ENCODE data around the gene OS9.
"Not testable (repeated sequence)": the region's sequence is repeated elsewhere in the genome, so short reads cannot be mapped to it uniquely, and the experiment has no call there.

OS9 gene

GRCh38 chr12:57665066-57665820, 28.7 kb upstream of the OS9 start:
- H3K27ac ChIP-seq (ENCODE audit: low read length); H3K4me3 ChIP-seq (ENCODE audit: low read length in 2 of 2); H3K36me3 ChIP-seq (ENCODE audit: control insufficient read depth in 2 of 2, insufficient read depth in 2 of 2, low read length in 2 of 2); H3K9me3 ChIP-seq (ENCODE audit: control insufficient read depth in 2 of 2, low read length in 2 of 2); H3K9ac ChIP-seq (ENCODE audit: low read length in 2 of 2); H3K27me3 ChIP-seq (ENCODE audit: control insufficient read depth in 1 of 2, insufficient read depth in 2 of 2, low read length in 2 of 2); H3K4me1 ChIP-seq (ENCODE audit: control insufficient read depth, insufficient read depth, low read length): not testable (repeated sequence)

- Histone ChIP-seq H3K27me3 (ENCODE audit: control insufficient read depth in 1 of 2, insufficient read depth in 2 of 2, low read length in 2 of 2) (no peaks in the 10 kb centered on the region), H3K9ac (ENCODE audit: low read length in 2 of 2) (no peak overlapping the region), H3K9me3 (ENCODE audit: control insufficient read depth in 2 of 2, low read length in 2 of 2) (no peaks in the 10 kb centered on the region), H3K27ac (ENCODE audit: low read length) (no peak overlapping the region), H3K36me3 (ENCODE audit: control insufficient read depth in 2 of 2, insufficient read depth in 2 of 2, low read length in 2 of 2) (no peaks in the 10 kb centered on the region), H3K4me1 (ENCODE audit: control insufficient read depth, insufficient read depth, low read length) (no peaks in the 10 kb centered on the region), H3K4me3 (ENCODE audit: low read length in 2 of 2) (no peak overlapping the region)
Measured at GRCh38 chr12:57666897-57667296, 27.0 kb upstream of the OS9 start.

- not testable (repeated sequence) for H3K9me3 ChIP-seq (ENCODE audit: control insufficient read depth in 2 of 2, low read length in 2 of 2); H3K4me1 ChIP-seq (ENCODE audit: control insufficient read depth, insufficient read depth, low read length); H3K4me3 ChIP-seq (ENCODE audit: low read length in 2 of 2); H3K9ac ChIP-seq (ENCODE audit: low read length in 2 of 2); H3K27ac ChIP-seq (ENCODE audit: low read length); H3K36me3 ChIP-seq (ENCODE audit: control insufficient read depth in 2 of 2, insufficient read depth in 2 of 2, low read length in 2 of 2); H3K27me3 ChIP-seq (ENCODE audit: control insufficient read depth in 1 of 2, insufficient read depth in 2 of 2, low read length in 2 of 2)
Measured at GRCh38 chr12:57669691-57670090, 24.2 kb upstream of the OS9 start.

DNA sequence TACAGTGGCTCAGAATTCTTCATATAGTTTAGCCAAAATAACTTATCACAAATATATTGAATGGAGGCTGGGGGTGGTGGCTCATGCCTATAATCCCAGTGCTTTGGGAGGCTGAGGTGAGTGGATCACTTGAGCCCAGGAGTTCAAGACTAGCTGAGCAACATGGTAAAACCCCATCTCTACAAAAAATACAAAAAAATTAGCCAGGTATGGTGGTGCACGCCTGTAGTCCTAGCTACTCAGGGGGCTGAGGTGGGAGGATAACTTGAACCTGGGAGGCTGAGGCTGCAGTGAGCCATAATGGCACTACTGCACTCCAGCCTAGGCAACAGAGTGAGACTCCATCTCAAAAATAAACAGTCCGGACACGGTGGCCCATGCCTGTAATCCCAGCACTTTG, 22.1 kb upstream of the OS9 start:
- H3K27ac ChIP-seq (ENCODE audit: low read length); H3K36me3 ChIP-seq (ENCODE audit: control insufficient read depth in 2 of 2, insufficient read depth in 2 of 2, low read length in 2 of 2); H3K4me1 ChIP-seq (ENCODE audit: control insufficient read depth, insufficient read depth, low read length); H3K9me3 ChIP-seq (ENCODE audit: control insufficient read depth in 2 of 2, low read length in 2 of 2); H3K27me3 ChIP-seq (ENCODE audit: control insufficient read depth in 1 of 2, insufficient read depth in 2 of 2, low read length in 2 of 2); H3K9ac ChIP-seq (ENCODE audit: low read length in 2 of 2); H3K4me3 ChIP-seq (ENCODE audit: low read length in 2 of 2): not testable (repeated sequence)

GRCh38 chr12:57672801-57673200, 21.1 kb upstream of the OS9 start:
- Histone ChIP-seq H3K9ac (ENCODE audit: low read length in 2 of 2) (no peak overlapping the region), H3K9me3 (ENCODE audit: control insufficient read depth in 2 of 2, low read length in 2 of 2) (no peaks in the 10 kb centered on the region), H3K27ac (ENCODE audit: low read length) (no peak overlapping the region), H3K27me3 (ENCODE audit: control insufficient read depth in 1 of 2, insufficient read depth in 2 of 2, low read length in 2 of 2) (peaks cover 0 to 3% of the 10 kb centered on the region in 2 donors), H3K4me3 (ENCODE audit: low read length in 2 of 2) (no peak overlapping the region), H3K4me1 (ENCODE audit: control insufficient read depth, insufficient read depth, low read length) (no peaks in the 10 kb centered on the region), H3K36me3 (ENCODE audit: control insufficient read depth in 2 of 2, insufficient read depth in 2 of 2, low read length in 2 of 2) (no peaks in the 10 kb centered on the region)

GRCh38 chr12:57674691-57675090, 19.2 kb upstream of the OS9 start:
- Histone ChIP-seq H3K27ac (ENCODE audit: low read length) (no peak overlapping the region), H3K36me3 (ENCODE audit: control insufficient read depth in 2 of 2, insufficient read depth in 2 of 2, low read length in 2 of 2) (no peaks in the 10 kb centered on the region), H3K27me3 (ENCODE audit: control insufficient read depth in 1 of 2, insufficient read depth in 2 of 2, low read length in 2 of 2) (peaks cover 0 to 3% of the 10 kb centered on the region in 2 donors), H3K9ac (ENCODE audit: low read length in 2 of 2) (no peak overlapping the region), H3K9me3 (ENCODE audit: control insufficient read depth in 2 of 2, low read length in 2 of 2) (no peaks in the 10 kb centered on the region), H3K4me1 (ENCODE audit: control insufficient read depth, insufficient read depth, low read length) (no peaks in the 10 kb centered on the region), H3K4me3 (ENCODE audit: low read length in 2 of 2) (no peak overlapping the region)

DNA sequence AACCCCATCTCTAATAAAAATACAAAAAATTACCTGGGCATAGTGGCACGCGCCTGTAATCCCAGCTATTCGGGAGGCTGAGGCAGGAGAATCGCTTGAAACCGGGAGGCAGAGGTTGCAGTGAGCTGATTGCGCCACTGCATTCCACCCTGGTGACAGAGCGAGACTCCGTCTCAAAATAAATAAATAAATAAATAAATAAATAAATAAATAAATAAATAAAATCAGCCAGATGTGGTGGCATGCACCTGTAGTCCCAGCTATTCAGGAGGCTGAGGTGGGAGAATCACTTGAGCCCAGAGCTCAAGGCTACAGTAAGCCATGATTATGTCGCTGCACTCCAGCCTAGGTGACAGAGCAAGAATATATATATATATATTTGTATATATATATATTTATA, 16.0 kb upstream of the OS9 start:
- not testable (repeated sequence) for H3K27ac ChIP-seq (ENCODE audit: low read length); H3K4me1 ChIP-seq (ENCODE audit: control insufficient read depth, insufficient read depth, low read length); H3K4me3 ChIP-seq (ENCODE audit: low read length in 2 of 2); H3K27me3 ChIP-seq (ENCODE audit: control insufficient read depth in 1 of 2, insufficient read depth in 2 of 2, low read length in 2 of 2); H3K9ac ChIP-seq (ENCODE audit: low read length in 2 of 2); H3K36me3 ChIP-seq (ENCODE audit: control insufficient read depth in 2 of 2, insufficient read depth in 2 of 2, low read length in 2 of 2); H3K9me3 ChIP-seq (ENCODE audit: control insufficient read depth in 2 of 2, low read length in 2 of 2)

- peaks cover 0 to 4% of the 10 kb centered on the region in 2 donors for H3K9me3 ChIP-seq (ENCODE audit: control insufficient read depth in 2 of 2, low read length in 2 of 2)
- no peaks in the 10 kb centered on the region for H3K36me3 ChIP-seq (ENCODE audit: control insufficient read depth in 2 of 2, insufficient read depth in 2 of 2, low read length in 2 of 2)
- H3K4me1 ChIP-seq (ENCODE audit: control insufficient read depth, insufficient read depth, low read length): no peaks in the 10 kb centered on the region
- no peak overlapping the region for H3K4me3 ChIP-seq (ENCODE audit: low read length in 2 of 2)
- H3K9ac ChIP-seq (ENCODE audit: low read length in 2 of 2): no peak overlapping the region
- no peak overlapping the region for H3K27ac ChIP-seq (ENCODE audit: low read length)
- peaks cover 0 to 3% of the 10 kb centered on the region in 2 donors for H3K27me3 ChIP-seq (ENCODE audit: control insufficient read depth in 1 of 2, insufficient read depth in 2 of 2, low read length in 2 of 2)
Measured at GRCh38 chr12:57679697-57680096, 14.2 kb upstream of the OS9 start.

- H3K36me3 ChIP-seq (ENCODE audit: control insufficient read depth in 2 of 2, insufficient read depth in 2 of 2, low read length in 2 of 2): no peaks in the 10 kb centered on the region
- H3K9me3 ChIP-seq (ENCODE audit: control insufficient read depth in 2 of 2, low read length in 2 of 2): no peaks in the 10 kb centered on the region
- no peak overlapping the region for H3K9ac ChIP-seq (ENCODE audit: low read length in 2 of 2)
- H3K4me1 ChIP-seq (ENCODE audit: control insufficient read depth, insufficient read depth, low read length): no peaks in the 10 kb centered on the region
- no peak overlapping the region for H3K4me3 ChIP-seq (ENCODE audit: low read length in 2 of 2)
- no peak overlapping the region for H3K27ac ChIP-seq (ENCODE audit: low read length)
- peaks cover 0 to 4% of the 10 kb centered on the region in 2 donors for H3K27me3 ChIP-seq (ENCODE audit: control insufficient read depth in 1 of 2, insufficient read depth in 2 of 2, low read length in 2 of 2)
Measured at GRCh38 chr12:57687862-57688261, 6.1 kb upstream of the OS9 start.

GRCh38 chr12:57688931-57689330, 5.0 kb upstream of the OS9 start:
- no peaks in the 10 kb centered on the region for H3K36me3 ChIP-seq (ENCODE audit: control insufficient read depth in 2 of 2, insufficient read depth in 2 of 2, low read length in 2 of 2)
- peaks cover 0 to 4% of the 10 kb centered on the region in 2 donors for H3K27me3 ChIP-seq (ENCODE audit: control insufficient read depth in 1 of 2, insufficient read depth in 2 of 2, low read length in 2 of 2)
- no peaks in the 10 kb centered on the region for H3K9me3 ChIP-seq (ENCODE audit: control insufficient read depth in 2 of 2, low read length in 2 of 2)
- no peaks in the 10 kb centered on the region for H3K4me1 ChIP-seq (ENCODE audit: control insufficient read depth, insufficient read depth, low read length)
- no peak overlapping the region for H3K27ac ChIP-seq (ENCODE audit: low read length)
- H3K4me3 ChIP-seq (ENCODE audit: low read length in 2 of 2): no peak overlapping the region
- H3K9ac ChIP-seq (ENCODE audit: low read length in 2 of 2): no peak overlapping the region

DNA sequence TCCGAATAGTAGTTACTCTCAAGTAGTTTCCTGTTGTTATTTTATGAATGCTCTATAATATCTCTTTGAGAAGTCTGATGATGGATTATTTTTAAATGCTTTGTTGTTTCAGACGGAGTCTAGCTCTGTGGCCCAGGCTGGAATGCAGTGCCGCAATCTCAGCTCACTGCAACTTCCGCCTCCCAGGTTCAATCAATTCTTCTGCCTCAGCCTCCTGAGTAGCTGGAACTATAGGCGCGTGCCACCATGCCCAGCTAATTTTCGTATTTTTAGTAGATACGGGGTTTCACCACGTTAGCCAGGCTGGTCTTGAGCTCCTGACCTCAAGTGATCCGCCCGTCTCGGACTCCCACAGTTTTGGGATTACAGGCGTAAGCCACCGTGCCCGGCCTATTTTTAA, 1.4 kb upstream of the OS9 start:
- H3K4me1 ChIP-seq (ENCODE audit: control insufficient read depth, insufficient read depth, low read length): peaks cover 11% of the 10 kb centered on the region
- H3K4me3 ChIP-seq (ENCODE audit: low read length in 2 of 2): no peak overlapping the region
- H3K27ac ChIP-seq (ENCODE audit: low read length): no peak overlapping the region
- no peaks in the 10 kb centered on the region for H3K27me3 ChIP-seq (ENCODE audit: control insufficient read depth in 1 of 2, insufficient read depth in 2 of 2, low read length in 2 of 2)
- no peak overlapping the region for H3K9ac ChIP-seq (ENCODE audit: low read length in 2 of 2)
- no peaks in the 10 kb centered on the region for H3K9me3 ChIP-seq (ENCODE audit: control insufficient read depth in 2 of 2, low read length in 2 of 2)
- H3K36me3 ChIP-seq (ENCODE audit: control insufficient read depth in 2 of 2, insufficient read depth in 2 of 2, low read length in 2 of 2): peaks cover 12 to 15% of the 10 kb centered on the region in 2 donors

All from stomach smooth muscle (tissue), 2 donors.